Stimulated activated CD8-positive, alpha-beta memory T cell treated with anti-CD3 and anti-CD28 coated beads, Interleukin-15, amount 100 ng/mL, for 48 hours (primary cell): ENCODE results near the gene ATP6V1F.

Experiments used
- DNase-seq, 2 donors: peaks; one replicate each; pipeline ENCODE4 v3.0.0-alpha.2; 2020; ENCODE audit warnings: low read depth in 2 of 2

The ATP6V1F gene

GRCh38 chr7:128848289-128849155 is 14.1 kb upstream of the ATP6V1F start:
- no peak for DNase-seq

GRCh38 chr7:128849156-128849515 is 13.5 kb upstream of the ATP6V1F start:
- no peak for DNase-seq

- no peak for DNase-seq
These were observed 12.7 kb upstream of the ATP6V1F start for GRCh38 chr7:128849804-128850490.

DNA sequence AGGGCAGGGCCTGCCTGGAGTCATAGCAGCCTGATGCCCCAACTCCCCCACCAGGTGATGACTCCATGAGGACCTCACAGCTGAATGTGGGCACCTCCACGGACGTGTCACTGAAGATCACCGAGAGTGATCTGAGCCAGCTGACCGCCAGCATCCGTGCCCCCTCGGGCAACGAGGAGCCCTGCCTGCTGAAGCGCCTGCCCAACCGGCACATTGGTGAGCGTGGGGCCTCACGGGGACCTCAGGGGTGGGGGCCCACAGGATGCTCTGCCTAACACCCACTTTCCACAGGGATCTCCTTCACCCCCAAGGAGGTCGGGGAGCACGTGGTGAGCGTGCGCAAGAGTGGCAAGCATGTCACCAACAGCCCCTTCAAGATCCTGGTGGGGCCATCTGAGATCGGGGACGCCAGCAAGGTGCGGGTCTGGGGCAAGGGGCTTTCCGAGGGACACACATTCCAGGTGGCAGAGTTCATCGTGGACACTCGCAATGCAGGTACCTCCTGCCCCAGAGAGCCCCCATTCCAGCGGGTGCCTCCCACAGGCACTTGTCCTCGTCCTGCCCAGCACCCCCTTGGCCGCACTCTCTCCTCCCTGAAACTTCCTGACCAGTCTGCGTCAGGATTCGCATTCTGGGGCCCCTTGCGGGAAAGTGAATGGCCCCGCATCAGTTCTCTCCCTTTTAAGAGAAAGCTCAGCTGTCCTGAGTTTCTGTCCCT is 10.0 kb upstream of the ATP6V1F start:
- DNase-seq, result no peak

DNA sequence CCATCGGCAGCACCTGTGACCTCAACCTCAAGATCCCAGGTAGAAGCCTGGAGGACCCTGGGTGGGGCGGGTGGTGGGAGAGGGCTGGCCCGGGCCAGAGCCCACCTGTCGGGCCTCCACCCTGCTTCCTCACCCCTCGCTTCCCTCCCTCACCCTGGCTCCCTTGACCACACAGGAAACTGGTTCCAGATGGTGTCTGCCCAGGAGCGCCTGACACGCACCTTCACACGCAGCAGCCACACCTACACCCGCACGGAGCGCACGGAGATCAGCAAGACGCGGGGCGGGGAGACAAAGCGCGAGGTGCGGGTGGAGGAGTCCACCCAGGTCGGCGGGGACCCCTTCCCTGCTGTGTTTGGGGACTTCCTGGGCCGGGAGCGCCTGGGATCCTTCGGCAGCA is 8.9 kb upstream of the ATP6V1F start:
- DNase-seq, result no peak

GRCh38 chr7:128854396-128854795 is 8.3 kb upstream of the ATP6V1F start:
- no peak for DNase-seq

- DNase-seq, result no peak
These were observed 7.1 kb upstream of the ATP6V1F start for GRCh38 chr7:128855559-128855958.

DNA sequence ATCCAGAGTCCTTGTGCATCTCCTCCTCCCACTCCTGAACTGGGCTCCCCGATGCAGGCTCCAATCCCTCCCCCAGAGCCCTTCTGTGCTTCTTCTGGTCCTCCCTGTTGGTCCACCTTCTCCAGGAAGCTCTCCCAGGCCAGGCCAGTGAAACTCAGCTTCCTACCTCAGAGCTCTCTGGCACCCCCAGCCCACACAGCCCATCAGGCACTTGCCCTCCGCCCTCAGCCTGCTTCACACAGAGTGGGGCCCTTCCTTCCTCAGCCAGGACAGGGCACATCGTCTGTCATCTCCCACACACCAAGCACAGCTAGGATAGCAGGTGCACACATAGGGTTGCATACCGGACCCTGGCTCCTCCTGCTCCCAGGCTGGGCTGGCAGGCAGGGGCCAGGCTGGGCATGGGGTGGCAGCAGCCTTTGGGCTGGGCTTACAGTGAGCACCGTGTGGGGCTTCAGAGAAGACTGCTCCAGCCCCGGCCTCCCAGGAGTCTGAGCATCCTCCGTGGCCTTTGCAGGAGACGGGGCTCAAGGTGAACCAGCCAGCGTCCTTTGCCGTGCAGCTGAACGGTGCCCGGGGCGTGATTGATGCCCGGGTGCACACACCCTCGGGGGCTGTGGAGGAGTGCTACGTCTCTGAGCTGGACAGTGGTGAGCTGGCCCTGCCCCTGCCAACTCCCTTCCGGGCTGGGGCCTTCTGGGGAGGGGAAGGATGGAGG is 6.5 kb upstream of the ATP6V1F start:
- no peak for DNase-seq

GRCh38 chr7:128858380-128859231 is 4.0 kb upstream of the ATP6V1F start:
- no peak for DNase-seq

GRCh38 chr7:128859232-128860157 is 3.2 kb upstream of the ATP6V1F start:
- no peak for DNase-seq

- no peak for DNase-seq
These were observed 2.2 kb upstream of the ATP6V1F start for GRCh38 chr7:128860158-128861073.

DNA sequence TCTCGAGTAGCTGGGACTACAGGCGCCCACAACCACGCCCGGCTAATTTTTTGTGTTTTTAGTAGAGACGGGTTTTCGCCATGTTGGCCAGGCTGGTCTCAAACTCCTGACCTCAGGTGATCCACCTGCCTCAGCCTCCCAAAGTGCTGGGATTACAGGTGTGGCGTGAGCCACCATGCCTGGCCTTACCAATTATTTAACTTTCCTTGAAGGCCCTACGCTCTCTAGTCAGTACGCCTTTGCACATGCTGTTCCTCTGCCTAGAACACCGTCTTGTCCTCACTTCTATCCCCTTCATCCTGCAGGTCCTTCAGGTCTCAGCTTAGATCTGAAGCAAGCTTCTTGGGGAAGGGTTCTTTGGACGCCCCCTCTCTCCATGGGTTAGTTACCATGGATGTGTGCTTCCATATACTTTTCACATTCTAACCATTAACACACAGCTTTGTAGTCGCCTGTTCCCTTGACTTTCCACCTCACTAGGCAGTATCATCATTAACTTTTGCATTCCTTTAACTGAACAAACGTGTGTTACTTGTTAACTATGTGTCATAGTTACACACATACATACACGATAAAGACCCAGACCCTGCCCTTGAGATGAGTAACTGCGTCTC is 592 bp upstream of the ATP6V1F start:
- DNase-seq, result no peak

DNA sequence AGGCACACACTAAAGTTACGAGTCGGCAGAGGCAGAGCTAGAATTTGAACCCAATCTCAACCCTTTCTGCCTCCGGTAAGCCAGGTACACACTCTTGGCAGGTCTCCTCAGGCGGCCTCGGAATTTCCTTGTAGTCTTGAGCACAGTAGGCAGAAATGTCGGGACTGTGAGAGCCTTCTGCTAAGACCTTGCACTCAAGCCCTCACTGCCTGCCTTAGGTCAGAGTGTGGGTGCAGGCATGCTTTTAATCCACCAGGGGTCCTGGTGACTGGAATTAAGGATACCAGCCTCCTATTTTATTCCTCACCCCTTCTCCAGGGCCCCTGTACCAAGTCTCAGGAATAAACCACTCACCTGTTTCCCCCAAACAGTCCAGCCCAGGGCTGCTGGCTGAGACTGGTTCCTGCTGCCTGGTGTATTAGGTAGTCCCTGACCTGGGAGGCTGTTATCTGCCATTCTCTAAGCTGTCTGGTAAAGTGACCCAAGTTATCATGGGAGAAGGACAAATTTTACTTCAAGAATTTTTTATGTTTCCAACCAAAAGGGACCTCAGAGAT is 855 bp downstream of the ATP6V1F start:
- peak; percentile 24 to 27 for DNase-seq

DNA sequence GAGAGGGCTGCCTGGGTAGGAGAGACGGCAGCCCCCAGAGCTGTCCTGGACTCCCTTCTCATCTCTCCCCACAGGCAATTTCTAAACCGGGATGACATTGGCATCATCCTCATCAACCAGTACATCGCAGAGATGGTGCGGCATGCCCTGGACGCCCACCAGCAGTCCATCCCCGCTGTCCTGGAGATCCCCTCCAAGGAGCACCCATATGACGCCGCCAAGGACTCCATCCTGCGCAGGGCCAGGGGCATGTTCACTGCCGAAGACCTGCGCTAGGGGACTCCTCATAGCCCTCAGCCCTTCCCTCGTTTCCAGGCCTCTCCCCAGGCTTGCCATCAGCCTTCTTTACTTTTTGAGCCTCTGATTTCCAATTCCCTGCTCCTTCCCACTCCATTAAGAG is 2.6 kb downstream of the ATP6V1F start:
- DNase-seq, result no peak

- DNase-seq, result no peak
These were observed 3.6 kb downstream of the ATP6V1F start for GRCh38 chr7:128865996-128866877.

DNA sequence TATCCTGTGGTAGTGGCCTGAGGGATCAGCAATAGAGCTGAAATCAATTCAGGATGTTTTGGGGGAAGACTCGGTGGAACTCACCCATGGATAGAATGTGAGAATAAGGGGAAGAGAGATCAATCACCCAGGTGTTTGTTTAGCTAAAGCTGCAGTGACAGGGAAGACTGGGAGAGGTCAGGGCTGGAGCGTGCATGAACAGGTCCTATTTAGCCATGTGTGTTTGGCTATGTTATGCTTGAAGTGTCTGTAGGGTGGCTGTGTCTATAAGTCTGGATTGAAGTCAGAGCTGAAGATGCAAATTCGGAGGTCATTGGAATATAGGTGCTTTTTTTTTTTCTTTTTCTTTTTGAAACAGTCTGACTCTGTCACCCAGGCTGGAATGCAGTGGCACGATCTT is 4.6 kb downstream of the ATP6V1F start:
- DNase-seq, result no peak
